Measurements from ENCODE around the gene LCK. TPM values are rescaled to one million over a fixed set of nuclear protein-coding genes. Genes with fewer than 3 reads are reported as not detected.
A peak's percentile ranks its signal among the peaks of the same experiment; 100 is the strongest.

Gene LCK
- total and polyA plus RNA-seq, 9 of the 15 experiments (the other 6 are each of a cell fraction or from before 2014, with no cell fraction given): 0.04 to 0.47 (median 0.13) TPM; not detected in 6

- Histone ChIP-seq H3K27me3 (ENCODE audit: control insufficient read depth in 2 of 2, insufficient read depth in 2 of 2, low read length in 2 of 2) (no peaks in the 10 kb centered on the region), H3K36me3 (ENCODE audit: control insufficient read depth, insufficient read depth, low read length) (peaks cover 91% of the 10 kb centered on the region), H2AFZ (ENCODE audit: low read depth, low read length) (no peak overlapping the region), H3K9me1 (ENCODE audit: control insufficient read depth, insufficient read depth, low read length) (peaks cover 6% of the 10 kb centered on the region), H3K9ac (ENCODE audit: insufficient read depth in 1 of 2, low read depth in 2 of 2, low read length in 2 of 2) (no peak overlapping the region), H4K20me1 (replicated peaks; ENCODE audit: control insufficient read depth, insufficient read depth, low read length) (peaks cover 13% of the 10 kb centered on the region; the same call in 1 of the 2 replicates), H3K4me1 (replicated peaks in 1 of 2; ENCODE audit: control insufficient read depth in 2 of 2, insufficient read depth in 2 of 2, low read length in 2 of 2) (peaks cover 14 to 16% of the 10 kb centered on the region in 2 experiments), H3K79me2 (ENCODE audit: control insufficient read depth, insufficient read depth, low read length) (peaks cover 24% of the 10 kb centered on the region), H3K4me3 (no peak overlapping the region), H3K4me2 (ENCODE audit: insufficient read depth, low read length) (no peak overlapping the region), H3K27ac (ENCODE audit: extremely low read depth, low read depth, low read length) (no peak overlapping the region; the same call in 2 of the 3 replicates), H3K9me3 (replicated peaks; ENCODE audit: control insufficient read depth, insufficient read depth, low read depth, low read length) (no peaks in the 10 kb centered on the region)
- in situ Hi-C loops (cut with MboI): no loop called here
- no peak for DNase-seq (ENCODE audit: extremely low read depth in 1 of 4, low spot score in 3 of 4)
- no peak for FAIRE-seq
- 87% methylated on average over 12 of the region's 12 CpGs for WGBS (ENCODE audit: insufficient coverage, low coverage, missing lambda C conversion rate)
- ChIA-PET CTCF (ENCODE audit: low intra/inter-chr PET ratio) (interaction anchor here (0.5 kb wide), 1 partner anchor 197 kb away, joined by 4 read pairs; no protein-coding TSS in a partner anchor), POLR2A (interaction anchor here (0.6 to 4.8 kb wide), 10 partner anchors 9 to 133 kb away, joined by 3 to 75 read pairs (median 4); partner anchors contain the start of gene HDAC1)
- 0 out of 2 replicates have a peak, but pooled peaks have one; percentile 20 for TF ChIP-seq POLR2AphosphoS5 (IDR thresholded peaks at IDR 0.05; ENCODE audit: control insufficient read depth, insufficient read depth, low read depth, low read length)
- 0 out of 2 replicates have a peak, but pooled peaks have one; percentile 16 for TF ChIP-seq SUPT5H (IDR thresholded peaks at IDR 0.05)
- no peak for TF ChIP-seq KAT2B (IDR thresholded peaks at IDR 0.05; ENCODE audit: low read depth, low read length)
- no peak for TF ChIP-seq SMARCC2 (IDR thresholded peaks at IDR 0.05; ENCODE audit: low read depth)
- TF ChIP-seq UBTF (IDR thresholded peaks at IDR 0.05; ENCODE audit: borderline replicate concordance in 1 of 2, low read depth in 2 of 2, low read length in 2 of 2): no peak
- TF ChIP-seq CHD2 (IDR thresholded peaks at IDR 0.05; ENCODE audit: low read depth, low read length): no peak
- TF ChIP-seq ZNF639 (CRISPR knock-in tag; conservative IDR thresholded peaks at IDR 0.05 in 1 of 2, IDR thresholded peaks at IDR 0.05 in 1 of 2): no peak
- 0 out of 2 replicates have a peak, but pooled peaks have one; percentile 31 for TF ChIP-seq POLR2G (IDR thresholded peaks at IDR 0.05; ENCODE audit: low read depth, low read length)
- BruUV-seq (replicated peaks): no TSS peak
- ATAC-seq: no peak
- intact Hi-C loops (cut with micrococcal nuclease): no loop called here
Measured at GRCh38 chr1:32330558-32331151, 79.6 kb downstream of the LCK start.

Data from K562 (cell line).